Brain microvascular endothelial cell (primary cell): ENCODE data around the gene KDF1.
"Not testable (repeated sequence)": the region's sequence is repeated elsewhere in the genome, so short reads cannot be mapped to it uniquely, and the experiment has no call there.

Experiments
- DNase-seq: peaks from one replicate; pipeline ENCODE4 v3.0.0-alpha.2; 2020
- H3K27ac ChIP-seq: fragments of 250-450 bp; sonication (Bioruptor Pico); 2 replicates; pipeline ENCODE4 v1.5.1; 2020; ENCODE audit warnings: mild to moderate bottlenecking, moderate library complexity
- H3K27me3 ChIP-seq: fragments of 250-450 bp; sonication (Bioruptor Pico); replicated peaks from 2 replicates; pipeline ENCODE4 v1.5.1; 2020; ENCODE audit warnings: mild to moderate bottlenecking
- H3K36me3 ChIP-seq: fragments of 250-450 bp; sonication (Bioruptor Pico); replicated peaks from 2 replicates; pipeline ENCODE4 v1.5.1; 2020; ENCODE audit warnings: mild to moderate bottlenecking
- H3K4me3 ChIP-seq: 2 replicates; pipeline ENCODE4 v1.5.1; 2011; ENCODE audit warnings: low read depth, mild to moderate bottlenecking, control low read depth, low read length, moderate library complexity
- CTCF ChIP-seq: IDR thresholded peaks from 2 replicates; pipeline ENCODE4 v1.5.1; 2011; ENCODE audit warnings: low read depth, mild to moderate bottlenecking, moderate library complexity, low read length, control low read depth, inconsistent platforms; ENCODE audit errors: missing control alignments
- in situ Hi-C: cut with HindIII; loops from 2 replicates; pipeline ENCODE4 v1.10.0; 2017; ENCODE audit warnings: low sequenced_read_pairs, low pct_ligation_motif_present

The KDF1 gene

DNA sequence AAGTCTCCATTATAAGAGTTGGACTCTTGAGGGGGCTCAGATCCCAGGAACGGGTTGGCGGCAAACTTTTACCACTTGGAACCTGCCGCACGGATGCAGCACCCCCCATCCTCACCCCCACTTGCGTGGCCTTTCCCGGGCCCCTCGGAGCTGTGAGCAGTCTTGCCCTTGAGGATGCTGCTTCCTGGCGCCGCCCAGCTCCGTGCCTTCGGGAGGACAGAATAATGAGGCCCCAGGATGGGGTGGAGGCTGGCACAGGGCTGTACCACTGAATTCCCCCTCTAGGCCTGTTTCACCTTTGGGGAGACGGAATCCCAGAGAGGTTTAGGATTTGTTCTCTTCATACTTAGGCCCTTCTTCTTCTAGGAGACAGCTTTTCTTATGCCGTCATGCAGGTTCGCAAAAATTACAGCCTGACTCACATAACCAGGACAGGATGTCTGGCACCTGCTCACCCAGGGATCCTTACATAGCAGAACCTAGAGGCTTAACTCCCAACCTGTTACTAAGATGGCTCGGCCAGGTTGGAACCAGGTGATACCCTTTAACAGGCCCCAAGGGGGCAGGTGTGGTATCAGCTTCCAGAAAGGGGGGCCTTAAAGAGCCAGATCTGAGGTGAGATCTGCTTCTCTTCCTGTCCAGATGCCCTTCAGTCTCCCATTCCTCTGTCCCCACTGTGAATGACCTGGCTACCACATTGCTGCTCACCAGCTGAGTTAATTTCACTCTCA is 34.7 kb upstream of the KDF1 start:
- Histone ChIP-seq H3K27me3 (no peaks in the 10 kb centered on the region), H3K4me3 (peak overlapping the region; percentile 62), H3K36me3 (no peaks in the 10 kb centered on the region), H3K27ac (no peak overlapping the region)
- DNase-seq = no peak
- in situ Hi-C loops = no loop called here
- TF ChIP-seq CTCF = no peak

DNA sequence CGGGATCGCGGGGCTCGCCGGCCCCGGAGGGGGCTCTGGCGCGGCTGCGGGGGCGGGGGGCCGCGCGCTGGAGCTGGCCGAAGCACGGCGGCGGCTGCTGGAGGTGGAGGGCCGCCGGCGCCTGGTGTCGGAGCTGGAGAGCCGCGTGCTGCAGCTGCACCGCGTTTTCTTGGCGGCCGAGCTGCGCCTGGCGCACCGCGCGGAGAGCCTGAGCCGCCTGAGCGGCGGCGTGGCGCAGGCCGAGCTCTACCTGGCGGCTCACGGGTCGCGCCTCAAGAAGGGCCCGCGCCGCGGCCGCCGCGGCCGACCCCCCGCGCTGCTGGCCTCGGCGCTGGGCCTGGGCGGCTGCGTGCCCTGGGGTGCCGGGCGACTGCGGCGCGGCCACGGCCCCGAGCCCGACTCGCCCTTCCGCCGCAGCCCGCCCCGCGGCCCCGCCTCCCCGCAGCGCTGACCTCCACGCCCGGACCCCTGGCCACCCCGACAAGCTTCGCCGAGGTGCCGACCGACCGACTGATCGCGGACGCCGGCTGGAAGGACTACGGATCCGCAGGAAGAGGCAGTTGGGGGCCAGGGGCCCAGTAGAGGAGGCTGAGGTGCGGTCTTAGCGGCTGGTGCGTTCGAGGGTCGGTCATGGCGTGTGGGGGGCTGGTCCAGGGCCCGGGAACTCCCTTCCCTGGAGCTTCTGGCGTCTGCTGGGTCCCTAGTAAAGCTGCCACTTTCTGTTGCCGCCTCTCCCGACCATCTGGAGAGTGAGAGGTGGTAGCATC is 33.9 kb upstream of the KDF1 start:
- Histone ChIP-seq H3K27ac (no peak overlapping the region), H3K27me3 (no peaks in the 10 kb centered on the region), H3K36me3 (no peaks in the 10 kb centered on the region), H3K4me3 (peak overlapping the region; percentile 62)
- no peak for TF ChIP-seq CTCF
- in situ Hi-C loops = no loop called here
- DNase-seq = no peak

- no peaks in the 10 kb centered on the region for H3K27me3 ChIP-seq
- peak within 1 kb of the TSS; percentile 62 for H3K4me3 ChIP-seq
- H3K36me3 ChIP-seq = no peaks in the 10 kb centered on the region
- H3K27ac ChIP-seq = no peak within 1 kb of the TSS
- peak; percentile 52 for DNase-seq
- in situ Hi-C loops = no loop called here
- no peak for TF ChIP-seq CTCF
Measured at GRCh38 chr1:26993237-26994019, 33.2 kb upstream of the KDF1 start, which contains the start of gene TRNP1. Gene TRNP1 (plus strand): TSS chr1:26993692. CDS start chr1:26993787, 95 bp downstream.

- Histone ChIP-seq H3K27ac (no peak overlapping the region), H3K36me3 (no peaks in the 10 kb centered on the region), H3K27me3 (no peaks in the 10 kb centered on the region), H3K4me3 (no peak overlapping the region)
- no peak for DNase-seq
- TF ChIP-seq CTCF = peak; percentile 11
- in situ Hi-C loops = no loop called here
Measured at GRCh38 chr1:26991310-26992116, 31.2 kb upstream of the KDF1 start.

- in situ Hi-C loops, H3K27me3 ChIP-seq, H3K36me3 ChIP-seq, H3K4me3 ChIP-seq, H3K27ac ChIP-seq, DNase-seq: not testable (repeated sequence)
Measured at GRCh38 chr1:26989403-26990109, 29.3 kb upstream of the KDF1 start.
